Testis (tissue), 2 donors: ENCODE data around the gene GMCL2.

Experiments
- CTCF ChIP-seq, 3 experiments: fragments of 450-650 bp in 2 of 3; fragments of 200-600 bp in 1 of 3; sonication (generic) in 1 of 3; IDR thresholded peaks; one replicate each; pipeline ENCODE4 v1.5.1; 2016 to 2019; ENCODE audit warnings: antibody characterized with exemption in 3 of 3, mild to moderate bottlenecking in 2 of 3, moderate library complexity in 1 of 3
- POLR2A ChIP-seq: fragments of 450-650 bp; IDR thresholded peaks from one replicate; pipeline ENCODE4 v1.6.1; 2017; ENCODE audit warnings: antibody characterized with exemption, mild to moderate bottlenecking, moderate library complexity

DNA sequence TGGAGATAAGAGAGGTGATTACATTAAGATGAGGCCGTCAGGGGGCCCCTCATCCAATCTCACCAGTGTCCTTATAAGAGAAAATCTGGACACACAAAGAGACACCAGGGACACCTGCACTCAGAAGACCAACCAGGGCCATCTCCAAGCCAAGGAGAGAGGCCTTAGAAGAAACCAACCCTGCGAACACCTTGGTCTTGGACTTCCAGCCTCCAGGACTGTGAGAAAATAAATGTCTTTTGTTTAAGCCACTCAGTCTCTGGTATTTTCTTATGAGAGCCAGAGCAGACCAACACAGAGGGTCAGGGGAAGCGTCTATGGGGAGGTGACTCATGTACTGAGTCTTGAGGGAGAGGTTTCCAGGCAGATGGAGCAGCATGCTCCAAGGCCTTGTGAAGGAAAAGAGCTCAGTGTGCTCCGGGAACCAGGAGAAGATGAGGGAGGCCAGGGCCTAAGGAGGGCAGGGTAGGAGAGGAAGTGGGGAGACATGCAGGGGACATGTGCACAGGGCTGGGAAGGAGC, 40.0 kb upstream of the GMCL2 start:
- TF ChIP-seq CTCF (IDR thresholded peaks at IDR 0.05) (no peak), POLR2A (no peak)
